Measurements from ENCODE around the gene KIAA2012.
A peak's percentile ranks its signal among the peaks of the same experiment; 100 is the strongest.

KIAA2012 gene

GRCh38 chr2:202187570-202187969, 114.5 kb downstream of the KIAA2012 start:
- in situ Hi-C loops (cut with HindIII; ENCODE audit: low pct_unique_long_range_greater_than_20kb, low sequenced_read_pairs): no loop called here
- DNase-seq (ENCODE audit: low read depth in 1 of 2, low spot score in 1 of 2): no peak
- no peak for TF ChIP-seq JUND (IDR thresholded peaks at IDR 0.05; ENCODE audit: low read depth)

DNA sequence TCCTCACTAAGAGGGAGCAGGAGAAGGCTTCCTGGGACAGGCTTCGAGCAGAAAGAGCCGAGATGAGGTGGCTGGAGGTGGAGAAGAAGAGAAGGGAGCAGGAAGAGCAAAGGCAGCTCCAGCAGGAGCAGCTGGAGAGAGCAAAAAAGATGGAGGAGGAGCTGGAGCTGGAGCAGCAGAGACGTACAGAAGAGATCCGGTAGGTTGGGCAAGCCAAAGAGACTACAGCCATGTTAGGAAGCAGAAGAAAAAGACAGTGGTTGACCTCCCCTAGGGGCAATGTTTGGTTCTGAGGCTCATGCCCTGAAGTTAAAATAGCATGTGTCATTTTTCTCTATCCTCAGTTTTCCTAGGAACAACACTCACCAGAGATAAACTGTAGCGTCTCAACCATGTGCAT, 120.2 kb downstream of the KIAA2012 start:
- in situ Hi-C loops (cut with HindIII; ENCODE audit: low pct_unique_long_range_greater_than_20kb, low sequenced_read_pairs): no loop called here
- no peak for DNase-seq (ENCODE audit: low read depth in 1 of 2, low spot score in 1 of 2)
- TF ChIP-seq JUND (IDR thresholded peaks at IDR 0.05; ENCODE audit: low read depth): no peak

- TF ChIP-seq JUND (IDR thresholded peaks at IDR 0.05; ENCODE audit: low read depth): no peak
- no peak for DNase-seq (ENCODE audit: low read depth in 1 of 2, low spot score in 1 of 2)
- in situ Hi-C loops (cut with HindIII; ENCODE audit: low pct_unique_long_range_greater_than_20kb, low sequenced_read_pairs): no loop called here
Observed at GRCh38 chr2:202193881-202194353, 120.9 kb downstream of the KIAA2012 start.

DNA sequence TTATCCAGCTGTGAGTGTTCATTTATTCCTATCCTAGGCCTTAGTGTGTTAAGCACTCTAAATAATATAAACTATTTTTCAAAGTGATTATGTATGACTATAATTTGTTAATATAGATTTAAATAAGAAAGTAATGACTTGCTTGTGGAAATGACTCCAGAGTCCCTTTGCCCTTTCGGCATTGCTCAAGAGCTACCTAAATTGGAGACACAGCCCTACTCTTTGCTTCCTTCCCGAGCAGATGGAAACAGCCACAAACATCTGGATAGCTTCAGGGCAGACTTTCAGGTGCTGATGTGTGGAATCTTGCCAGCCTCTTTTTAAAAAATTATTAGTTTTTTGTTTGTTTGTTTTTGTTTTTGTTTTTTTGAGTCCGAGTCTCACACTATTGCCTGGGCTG, 121.4 kb downstream of the KIAA2012 start:
- TF ChIP-seq JUND (IDR thresholded peaks at IDR 0.05; ENCODE audit: low read depth): no peak
- DNase-seq (ENCODE audit: low read depth in 1 of 2, low spot score in 1 of 2): no peak
- in situ Hi-C loops (cut with HindIII; ENCODE audit: low pct_unique_long_range_greater_than_20kb, low sequenced_read_pairs): no loop called here

- in situ Hi-C loops (cut with HindIII; ENCODE audit: low pct_unique_long_range_greater_than_20kb, low sequenced_read_pairs): no loop called here
- DNase-seq (ENCODE audit: low read depth in 1 of 2, low spot score in 1 of 2): no peak
- TF ChIP-seq JUND (IDR thresholded peaks at IDR 0.05; ENCODE audit: low read depth): no peak
Observed at GRCh38 chr2:202196727-202197126, 123.7 kb downstream of the KIAA2012 start.

DNA sequence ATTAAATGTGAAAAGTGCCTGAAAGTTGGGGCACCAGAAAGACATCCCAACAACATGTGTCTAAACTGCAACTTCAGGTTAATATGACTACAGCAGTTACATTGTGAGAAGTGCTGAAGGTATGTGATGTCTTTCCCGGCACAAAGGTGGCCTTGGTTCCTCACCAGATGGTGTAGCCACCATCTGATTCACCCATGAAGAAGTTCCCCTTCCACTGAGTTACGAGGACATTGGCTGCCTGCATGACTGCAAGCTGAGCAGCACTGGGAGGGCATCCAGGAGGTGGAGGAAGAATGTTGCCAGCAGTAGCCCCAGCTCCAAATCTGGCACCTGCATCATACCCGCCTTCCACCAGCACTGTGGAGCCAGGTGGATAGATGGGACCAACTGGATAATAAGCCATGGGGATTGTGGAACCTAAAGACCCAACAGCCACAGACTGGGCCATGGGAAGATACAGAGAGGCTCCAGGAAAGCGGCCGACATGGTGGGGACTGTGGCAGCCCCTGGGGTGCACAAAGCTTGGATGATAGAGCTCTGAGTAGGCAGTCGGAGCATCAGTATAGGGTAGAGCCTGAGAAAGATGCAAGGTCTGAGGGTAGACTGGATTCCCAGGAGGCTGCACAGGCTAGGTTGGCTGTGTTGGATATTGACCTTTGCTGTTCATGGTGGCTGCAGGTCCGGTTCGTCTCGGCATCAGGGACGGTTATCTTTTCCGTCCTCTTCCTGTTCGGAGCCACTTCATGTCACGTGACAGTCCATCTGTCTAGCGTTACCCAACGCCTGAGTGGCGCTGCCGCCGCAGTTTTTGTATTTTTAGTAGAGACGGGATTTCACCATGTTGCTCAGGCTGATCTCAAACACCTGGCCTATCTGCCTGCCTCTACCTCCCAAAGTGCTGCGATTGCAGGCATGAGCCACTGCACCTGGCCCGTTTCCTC, 128.4 kb downstream of the KIAA2012 start:
- in situ Hi-C loops (cut with HindIII; ENCODE audit: low pct_unique_long_range_greater_than_20kb, low sequenced_read_pairs): no loop called here
- DNase-seq (ENCODE audit: low read depth in 1 of 2, low spot score in 1 of 2): no peak
- no peak for TF ChIP-seq JUND (IDR thresholded peaks at IDR 0.05; ENCODE audit: low read depth)

GRCh38 chr2:202203348-202203747, 130.3 kb downstream of the KIAA2012 start:
- in situ Hi-C loops (cut with HindIII; ENCODE audit: low pct_unique_long_range_greater_than_20kb, low sequenced_read_pairs): no loop called here
- no peak for TF ChIP-seq JUND (IDR thresholded peaks at IDR 0.05; ENCODE audit: low read depth)
- DNase-seq (ENCODE audit: low read depth in 1 of 2, low spot score in 1 of 2): no peak

DNA sequence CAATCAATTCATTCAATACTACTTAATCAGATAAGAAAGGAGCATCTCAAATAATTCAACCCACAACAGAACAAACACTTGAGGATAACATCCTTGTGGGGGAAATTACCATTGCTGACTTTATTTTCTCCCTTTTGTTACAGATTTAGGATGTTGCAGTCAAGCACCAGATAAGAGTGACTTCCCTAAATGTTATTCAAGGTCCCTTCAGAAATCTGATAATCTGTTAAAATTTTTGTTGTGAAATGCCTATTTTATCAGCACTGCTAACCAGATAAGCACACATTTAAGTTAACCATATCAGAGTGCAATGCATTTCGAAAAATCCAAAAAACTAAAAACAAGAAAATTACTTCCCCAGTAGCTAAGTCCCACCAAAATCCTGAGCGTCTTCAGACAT, 131.8 kb downstream of the KIAA2012 start:
- in situ Hi-C loops (cut with HindIII; ENCODE audit: low pct_unique_long_range_greater_than_20kb, low sequenced_read_pairs): no loop called here
- DNase-seq (ENCODE audit: low read depth in 1 of 2, low spot score in 1 of 2): no peak
- no peak for TF ChIP-seq JUND (IDR thresholded peaks at IDR 0.05; ENCODE audit: low read depth)

- in situ Hi-C loops (cut with HindIII; ENCODE audit: low pct_unique_long_range_greater_than_20kb, low sequenced_read_pairs): no loop called here
- no peak for TF ChIP-seq JUND (IDR thresholded peaks at IDR 0.05; ENCODE audit: low read depth)
- DNase-seq (ENCODE audit: low read depth in 1 of 2, low spot score in 1 of 2): no peak
Observed at GRCh38 chr2:202208526-202208925, 135.5 kb downstream of the KIAA2012 start.

DNA sequence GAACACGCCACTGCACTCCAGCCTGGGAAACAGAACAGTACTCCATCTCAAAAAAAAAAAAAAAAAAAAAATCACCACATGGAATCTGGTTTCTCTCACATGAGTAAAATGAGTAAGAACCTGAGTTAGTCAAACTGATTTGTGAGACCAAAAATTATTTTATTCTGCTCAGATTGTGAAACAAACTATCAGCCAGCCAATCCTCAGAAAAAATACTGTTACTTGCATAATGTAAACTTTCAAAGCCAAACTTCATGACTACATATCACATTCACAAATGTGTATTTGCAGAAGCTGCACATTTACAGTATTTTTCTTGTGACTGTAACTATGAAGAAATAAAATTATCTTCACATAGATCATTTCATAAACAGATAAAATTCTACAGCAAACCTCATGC, 142.1 kb downstream of the KIAA2012 start:
- no peak for DNase-seq (ENCODE audit: low read depth in 1 of 2, low spot score in 1 of 2)
- in situ Hi-C loops (cut with HindIII; ENCODE audit: low pct_unique_long_range_greater_than_20kb, low sequenced_read_pairs): no loop called here
- TF ChIP-seq JUND (IDR thresholded peaks at IDR 0.05; ENCODE audit: low read depth): no peak

DNA sequence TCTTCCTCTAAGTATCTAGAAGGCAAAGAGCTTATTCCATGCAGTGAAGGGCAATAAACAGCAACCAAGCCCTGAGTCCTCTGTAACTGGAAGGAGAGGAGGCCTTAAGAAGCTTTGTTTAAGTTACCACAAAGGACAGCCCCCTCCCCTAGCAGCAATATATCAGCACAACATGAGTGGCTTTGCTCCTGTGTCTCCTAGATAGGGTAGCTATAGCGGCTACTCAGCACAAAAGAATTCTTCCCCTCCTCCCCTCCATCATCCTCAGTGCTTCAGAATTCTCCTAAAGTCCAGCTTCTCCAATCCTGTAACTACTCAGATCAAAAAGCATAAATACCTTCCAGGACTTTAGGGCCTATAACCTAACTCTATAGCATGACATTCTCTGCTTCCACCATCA, 148.8 kb downstream of the KIAA2012 start:
- in situ Hi-C loops (cut with HindIII; ENCODE audit: low pct_unique_long_range_greater_than_20kb, low sequenced_read_pairs): no loop called here
- DNase-seq (ENCODE audit: low read depth in 1 of 2, low spot score in 1 of 2): no peak
- TF ChIP-seq JUND (IDR thresholded peaks at IDR 0.05; ENCODE audit: low read depth): no peak

- in situ Hi-C loops (cut with HindIII; ENCODE audit: low pct_unique_long_range_greater_than_20kb, low sequenced_read_pairs): no loop called here
- TF ChIP-seq JUND (IDR thresholded peaks at IDR 0.05; ENCODE audit: low read depth): no peak
- DNase-seq (ENCODE audit: low read depth in 1 of 2, low spot score in 1 of 2): peak; percentile 29 to 39
Observed at GRCh38 chr2:202237787-202238233, 164.8 kb downstream of the KIAA2012 start.
